Esophagus squamous epithelium (tissue), 5 donors: Measurements from ENCODE around the gene SLC2A13. TPM values are rescaled to one million over a fixed set of nuclear protein-coding genes. Genes with fewer than 3 reads are reported as not detected.
A peak's percentile ranks its signal among the peaks of the same experiment; 100 is the strongest.

Experiments used
- DNase-seq: peaks from one replicate; lab custom pipeline; 2025; lab: John Stamatoyannopoulos, UW
- H3K27ac ChIP-seq, 4 donors: fragments of 200-600 bp; sonication (generic); one replicate each; pipeline ENCODE4 v1.5.1; 2016 to 2019; ENCODE audit warnings: mild to moderate bottlenecking in 1 of 4
- H3K27me3 ChIP-seq, 4 donors: fragments of 200-600 bp; sonication (generic); 1 replicate in 3 of 4; 2 replicates in 1 of 4; pipeline versions ENCODE4 v1.5.1 to v1.6.0; 2017 to 2021; ENCODE audit warnings: antibody characterized with exemption in 1 of 4
- H3K36me3 ChIP-seq, 3 donors: fragments of 200-600 bp; sonication (generic); one replicate each; pipeline ENCODE4 v1.5.1; 2016 to 2019
- H3K4me1 ChIP-seq, 3 donors: fragments of 200-600 bp; sonication (generic); one replicate each; pipeline ENCODE4 v1.5.1; 2017 to 2019
- H3K4me3 ChIP-seq, 4 donors: fragments of 200-600 bp; sonication (generic); 1 replicate in 3 of 4; 2 replicates in 1 of 4; pipeline ENCODE4 v1.5.1; 2016 to 2019; ENCODE audit warnings: mild to moderate bottlenecking in 2 of 4, moderate library complexity in 1 of 4
- H3K9me3 ChIP-seq, 3 donors: fragments of 200-600 bp; sonication (generic); one replicate each; pipeline ENCODE4 v1.5.1; 2016 to 2019
- CTCF ChIP-seq, 6 experiments: fragments of 450-650 bp in 4 of 6; fragments of 200-600 bp in 2 of 6; sonication (generic) in 2 of 6; IDR thresholded peaks; one replicate each; pipeline ENCODE4 v1.5.1; 2016 to 2019; ENCODE audit warnings: antibody characterized with exemption in 6 of 6, mild to moderate bottlenecking in 4 of 6, moderate library complexity in 4 of 6
- POLR2A ChIP-seq, 4 donors: fragments of 450-650 bp; IDR thresholded peaks; one replicate each; pipeline ENCODE4 v1.6.1; 2017; ENCODE audit warnings: antibody characterized with exemption in 4 of 4, mild to moderate bottlenecking in 4 of 4, moderate library complexity in 3 of 4
- WGBS, 2 donors: methylation state at CpG; one replicate each; pipeline ENCODE4 v1.1.5; 2018; 5-methylcytosine and 5-hydroxymethylcytosine counted together
- intact Hi-C: fragments of 100-400 bp; cut with DNase I; formaldehyde crosslinking; loops from one replicate; pipeline ENCODE4 v1.15.0; 2022
- total RNA-seq, 4 donors: library from RNA; depleted of rRNA; stranded (reverse); fragments of >200 nt; gene quantifications; one replicate each; pipeline ENCODE4 v1.1.0, GENCODE V29; 2016
- donor health status: DM: yes; HTN: yes; CAD: no.

Gene SLC2A13
- total RNA-seq, 4 donors from 2014 or later = 2.6 to 10.5 (median 4.0) TPM

GRCh38 chr12:39966721-39967120 is 139.2 kb downstream of the SLC2A13 start:
- Histone ChIP-seq H3K36me3 (no peaks in the 10 kb centered on the region), H3K27ac (no peak overlapping the region), H3K9me3 (no peaks in the 10 kb centered on the region), H3K27me3 (no peaks in the 10 kb centered on the region), H3K4me1 (no peaks in the 10 kb centered on the region), H3K4me3 (no peak overlapping the region)
- no peak for DNase-seq
- intact Hi-C loops = no loop called here
- WGBS, 2 donors = 79 to 80% methylated on average over 2 of the region's 2 CpGs
- TF ChIP-seq POLR2A (IDR thresholded peaks at IDR 0.05) = no peak
- TF ChIP-seq CTCF (IDR thresholded peaks at IDR 0.05) = no peak

- intact Hi-C loops = no loop called here
- Histone ChIP-seq H3K27me3 (no peaks in the 10 kb centered on the region), H3K27ac (no peak overlapping the region), H3K36me3 (no peaks in the 10 kb centered on the region), H3K4me1 (no peaks in the 10 kb centered on the region), H3K9me3 (no peaks in the 10 kb centered on the region), H3K4me3 (no peak overlapping the region)
- WGBS, 2 donors = 54 to 58% methylated on average over 2 of the region's 2 CpGs
- no peak for TF ChIP-seq CTCF (IDR thresholded peaks at IDR 0.05)
- TF ChIP-seq POLR2A (IDR thresholded peaks at IDR 0.05) = no peak
- no peak for DNase-seq
Observed at GRCh38 chr12:39966256-39966655, 139.6 kb downstream of the SLC2A13 start.

- WGBS, 2 donors = 77 to 81% methylated on average over 2 of the region's 2 CpGs
- no peaks in the 10 kb centered on the region for H3K4me1 ChIP-seq
- H3K9me3 ChIP-seq = no peaks in the 10 kb centered on the region
- TF ChIP-seq CTCF (IDR thresholded peaks at IDR 0.05) (no peak), POLR2A (IDR thresholded peaks at IDR 0.05) (no peak)
- no peak overlapping the region for H3K27ac ChIP-seq
- DNase-seq = no peak
- H3K36me3 ChIP-seq = no peaks in the 10 kb centered on the region
- intact Hi-C loops = no loop called here
- no peak overlapping the region for H3K4me3 ChIP-seq
- H3K27me3 ChIP-seq = no peaks in the 10 kb centered on the region
Observed at GRCh38 chr12:39959467-39959866, 146.4 kb downstream of the SLC2A13 start.

GRCh38 chr12:39959031-39959430 is 146.8 kb downstream of the SLC2A13 start:
- Histone ChIP-seq H3K27ac (no peak overlapping the region), H3K4me1 (no peaks in the 10 kb centered on the region), H3K36me3 (no peaks in the 10 kb centered on the region), H3K27me3 (no peaks in the 10 kb centered on the region), H3K4me3 (no peak overlapping the region), H3K9me3 (no peaks in the 10 kb centered on the region)
- WGBS, 2 donors = 65 to 88% methylated on average over 2 of the region's 2 CpGs
- intact Hi-C loops = no loop called here
- no peak for DNase-seq
- TF ChIP-seq CTCF (IDR thresholded peaks at IDR 0.05) (no peak), POLR2A (IDR thresholded peaks at IDR 0.05) (no peak)

- Histone ChIP-seq H3K9me3 (no peaks in the 10 kb centered on the region), H3K27ac (no peak overlapping the region), H3K36me3 (no peaks in the 10 kb centered on the region), H3K4me1 (no peaks in the 10 kb centered on the region), H3K27me3 (no peaks in the 10 kb centered on the region), H3K4me3 (no peak overlapping the region)
- DNase-seq = no peak
- TF ChIP-seq POLR2A (IDR thresholded peaks at IDR 0.05) (no peak), CTCF (IDR thresholded peaks at IDR 0.05) (peak in 1 of 6 experiments; percentile 30)
- intact Hi-C loops = no loop called here
- WGBS, 2 donors = 79 to 96% methylated on average over 2 to 3 of the region's 3 CpGs
Observed at GRCh38 chr12:39958377-39958776, 147.5 kb downstream of the SLC2A13 start.
